ENCODE results near the gene TRPV3. TPM values are rescaled to one million over a fixed set of nuclear protein-coding genes. Genes with fewer than 3 reads are reported as not detected.
A peak's percentile ranks its signal among the peaks of the same experiment; 100 is the strongest.

Gene TRPV3
- total and polyA plus RNA-seq, 5 donors from 2014 or later: 0.06 to 0.25 TPM; not detected in 3

- ATAC-seq (ENCODE audit: low read depth in 2 of 2) (no peak), DNase-seq (no peak)
- Mint-ChIP-seq H3K36me3 (peaks cover 6% of the 10 kb centered on the region), H3K27ac (peak overlapping the region in 1 of 3 donors; percentile 74), H3K4me1 (no peaks in the 10 kb centered on the region), H3K9me3 (no peaks in the 10 kb centered on the region), H3K27me3 (no peaks in the 10 kb centered on the region), H3K4me3 (no peak overlapping the region)
- Histone ChIP-seq H3K36me3 (ENCODE audit: control insufficient read depth, insufficient read depth, low read length) (peaks cover under 1% of the 10 kb centered on the region), H3K27ac (ENCODE audit: insufficient read depth, low read length, poor library complexity, severe bottlenecking) (no peak overlapping the region), H3K4me3 (ENCODE audit: low read depth, low read length) (no peak overlapping the region), H3K9me3 (ENCODE audit: control insufficient read depth in 2 of 2, low read length in 2 of 2) (no peaks in the 10 kb centered on the region), H3K4me1 (ENCODE audit: control insufficient read depth, insufficient read depth, low read length, poor library complexity, severe bottlenecking) (no peaks in the 10 kb centered on the region), H3K27me3 (ENCODE audit: control insufficient read depth, insufficient read depth, low read length) (no peaks in the 10 kb centered on the region)
Measured at GRCh38 chr17:3594976-3595375, 37.4 kb upstream of the TRPV3 start.

DNA sequence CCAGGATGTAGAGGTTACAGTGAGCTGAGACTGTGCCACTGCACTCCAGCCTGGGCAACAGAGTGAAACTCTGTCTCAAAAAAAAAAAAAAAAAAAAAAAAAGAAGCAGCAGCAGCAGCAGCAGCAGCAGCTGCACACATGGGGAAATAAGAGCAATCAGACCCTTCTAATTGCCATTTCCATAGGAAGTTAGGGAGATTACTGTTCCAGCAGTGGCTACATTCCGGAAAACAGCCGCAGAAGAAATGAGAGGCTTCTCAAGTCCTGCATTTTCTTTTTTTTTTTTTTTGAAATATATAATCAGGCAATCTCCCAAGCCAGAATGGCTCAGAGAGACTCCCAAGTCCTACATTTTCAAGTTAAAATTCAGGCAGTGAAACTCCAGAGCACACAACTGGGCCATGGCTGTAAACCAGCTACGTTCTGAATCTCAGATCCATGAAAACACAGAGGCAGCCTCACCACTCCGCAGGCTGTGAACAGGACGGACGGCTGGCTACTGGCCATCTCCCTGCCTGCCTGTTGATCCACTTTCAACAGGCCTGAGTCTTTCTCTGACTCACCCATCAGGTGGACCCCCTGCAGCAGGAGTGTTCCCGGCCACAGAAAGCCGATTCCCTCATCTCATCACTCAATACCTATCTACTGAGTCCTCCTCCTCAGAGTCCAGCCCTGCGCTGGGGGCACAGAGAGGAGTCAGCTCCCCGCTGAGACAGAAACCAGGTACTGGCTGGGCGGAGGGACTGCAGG lies 36.6 kb upstream of the TRPV3 start:
- H3K27ac Mint-ChIP-seq: no peak overlapping the region
- H3K9me3 ChIP-seq (ENCODE audit: control insufficient read depth in 2 of 2, low read length in 2 of 2): no peaks in the 10 kb centered on the region

GRCh38 chr17:3593384-3593783 lies 35.8 kb upstream of the TRPV3 start:
- Histone ChIP-seq H3K4me3 (ENCODE audit: low read depth, low read length) (no peak overlapping the region), H3K9me3 (ENCODE audit: control insufficient read depth in 2 of 2, low read length in 2 of 2) (no peaks in the 10 kb centered on the region), H3K36me3 (ENCODE audit: control insufficient read depth, insufficient read depth, low read length) (peaks cover 8% of the 10 kb centered on the region), H3K4me1 (ENCODE audit: control insufficient read depth, insufficient read depth, low read length, poor library complexity, severe bottlenecking) (no peaks in the 10 kb centered on the region), H3K27me3 (ENCODE audit: control insufficient read depth, insufficient read depth, low read length) (no peaks in the 10 kb centered on the region), H3K27ac (ENCODE audit: insufficient read depth, low read length, poor library complexity, severe bottlenecking) (no peak overlapping the region)
- no peaks in the 10 kb centered on the region for H3K4me1 Mint-ChIP-seq
- H3K27ac Mint-ChIP-seq: no peak overlapping the region
- ATAC-seq (ENCODE audit: low read depth in 2 of 2) (no peak), DNase-seq (no peak)
- H3K27me3 Mint-ChIP-seq: no peaks in the 10 kb centered on the region
- H3K36me3 Mint-ChIP-seq: peaks cover 17% of the 10 kb centered on the region
- no peaks in the 10 kb centered on the region for H3K9me3 Mint-ChIP-seq
- H3K4me3 Mint-ChIP-seq: no peak overlapping the region

More for the DNA sequence above, 36.6 kb upstream of the TRPV3 start:
- ATAC-seq (ENCODE audit: low read depth in 2 of 2) (no peak), DNase-seq (no peak)
- H3K27ac ChIP-seq (ENCODE audit: insufficient read depth, low read length, poor library complexity, severe bottlenecking): no peak overlapping the region
- no peaks in the 10 kb centered on the region for H3K27me3 Mint-ChIP-seq
- no peak overlapping the region for H3K4me3 ChIP-seq (ENCODE audit: low read depth, low read length)
- peaks cover 8% of the 10 kb centered on the region for H3K36me3 ChIP-seq (ENCODE audit: control insufficient read depth, insufficient read depth, low read length)
- peaks cover 14% of the 10 kb centered on the region for H3K36me3 Mint-ChIP-seq
- no peaks in the 10 kb centered on the region for H3K4me1 ChIP-seq (ENCODE audit: control insufficient read depth, insufficient read depth, low read length, poor library complexity, severe bottlenecking)
- no peaks in the 10 kb centered on the region for H3K27me3 ChIP-seq (ENCODE audit: control insufficient read depth, insufficient read depth, low read length)
- no peak overlapping the region for H3K4me3 Mint-ChIP-seq
- no peaks in the 10 kb centered on the region for H3K4me1 Mint-ChIP-seq
- no peaks in the 10 kb centered on the region for H3K9me3 Mint-ChIP-seq

DNA sequence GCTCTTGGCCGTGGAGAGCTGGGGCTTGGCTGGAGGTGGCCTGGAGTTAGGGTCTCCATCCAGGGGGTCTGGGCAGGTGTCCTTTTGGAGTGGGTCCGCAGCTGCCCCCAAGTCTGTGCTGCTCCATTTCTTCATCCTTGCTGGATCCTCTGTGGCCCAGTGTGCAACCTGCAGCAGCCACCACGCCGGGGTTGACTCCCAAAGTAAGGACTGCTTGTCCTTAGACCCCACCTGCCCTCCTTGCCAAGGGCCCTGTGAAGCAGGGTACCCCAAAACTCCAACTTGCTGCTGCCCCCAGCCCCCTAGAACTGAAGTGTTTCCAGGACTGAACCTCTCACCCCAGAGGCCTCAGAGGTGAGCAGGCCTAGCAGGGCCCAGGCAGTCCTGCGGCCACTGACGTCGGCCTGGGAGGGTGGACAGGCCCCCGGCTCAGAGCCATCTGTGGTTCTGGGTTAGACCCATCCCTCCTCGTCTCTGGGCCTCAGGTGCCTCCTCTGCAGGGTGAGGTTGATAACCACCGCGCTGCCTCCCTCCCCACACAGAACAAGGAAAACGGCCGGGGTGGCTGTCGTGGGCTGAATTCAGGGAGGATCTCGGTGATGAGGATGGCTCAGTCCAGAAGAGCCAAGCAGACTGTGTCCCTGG lies 34.7 kb upstream of the TRPV3 start:
- DNase-seq: no peak
- H3K4me1 ChIP-seq (ENCODE audit: control insufficient read depth, insufficient read depth, low read length, poor library complexity, severe bottlenecking): no peaks in the 10 kb centered on the region
- H3K27me3 ChIP-seq (ENCODE audit: control insufficient read depth, insufficient read depth, low read length): no peaks in the 10 kb centered on the region
- no peaks in the 10 kb centered on the region for H3K9me3 ChIP-seq (ENCODE audit: control insufficient read depth in 2 of 2, low read length in 2 of 2)
- no peak overlapping the region for H3K4me3 ChIP-seq (ENCODE audit: low read depth, low read length)
- Mint-ChIP-seq H3K27ac (no peak overlapping the region), H3K4me3 (no peak overlapping the region), H3K27me3 (no peaks in the 10 kb centered on the region), H3K36me3 (peaks cover 17% of the 10 kb centered on the region), H3K4me1 (no peaks in the 10 kb centered on the region), H3K9me3 (no peaks in the 10 kb centered on the region)
- no peak for ATAC-seq (ENCODE audit: low read depth in 2 of 2)
- peaks cover 8% of the 10 kb centered on the region for H3K36me3 ChIP-seq (ENCODE audit: control insufficient read depth, insufficient read depth, low read length)
- H3K27ac ChIP-seq (ENCODE audit: insufficient read depth, low read length, poor library complexity, severe bottlenecking): no peak overlapping the region

DNA sequence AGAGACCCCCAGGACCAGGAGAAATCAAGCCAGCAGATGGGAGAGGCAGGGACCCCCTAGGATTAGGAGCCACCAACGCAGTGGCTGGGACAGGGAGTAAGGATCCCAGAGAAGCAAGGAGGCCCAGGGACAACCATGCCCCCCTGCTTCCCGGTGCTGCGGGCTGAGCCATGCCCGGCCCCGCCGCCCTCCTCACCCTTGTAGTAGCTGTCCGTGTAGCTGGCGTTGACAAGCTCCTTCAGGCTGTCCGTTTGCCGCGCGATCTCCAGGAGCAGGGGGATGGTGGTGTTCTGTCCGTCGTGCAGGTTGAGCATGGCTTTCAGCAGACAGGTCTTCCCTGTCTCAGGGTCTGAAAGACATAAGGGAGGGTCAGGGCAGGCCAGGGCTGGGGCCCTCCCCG lies 33.2 kb upstream of the TRPV3 start:
- H3K27ac ChIP-seq (ENCODE audit: insufficient read depth, low read length, poor library complexity, severe bottlenecking): no peak overlapping the region
- H3K36me3 ChIP-seq (ENCODE audit: control insufficient read depth, insufficient read depth, low read length): peaks cover 13% of the 10 kb centered on the region
- H3K4me3 Mint-ChIP-seq: no peak overlapping the region
- H3K27ac Mint-ChIP-seq: no peak overlapping the region
- H3K36me3 Mint-ChIP-seq: peaks cover 23% of the 10 kb centered on the region
- no peaks in the 10 kb centered on the region for H3K9me3 ChIP-seq (ENCODE audit: control insufficient read depth in 2 of 2, low read length in 2 of 2)
- no peaks in the 10 kb centered on the region for H3K4me1 Mint-ChIP-seq
- no peaks in the 10 kb centered on the region for H3K27me3 Mint-ChIP-seq
- no peaks in the 10 kb centered on the region for H3K27me3 ChIP-seq (ENCODE audit: control insufficient read depth, insufficient read depth, low read length)
- H3K4me3 ChIP-seq (ENCODE audit: low read depth, low read length): no peak overlapping the region
- DNase-seq (no peak), ATAC-seq (ENCODE audit: low read depth in 2 of 2) (no peak)
- no peaks in the 10 kb centered on the region for H3K9me3 Mint-ChIP-seq
- H3K4me1 ChIP-seq (ENCODE audit: control insufficient read depth, insufficient read depth, low read length, poor library complexity, severe bottlenecking): no peaks in the 10 kb centered on the region

DNA sequence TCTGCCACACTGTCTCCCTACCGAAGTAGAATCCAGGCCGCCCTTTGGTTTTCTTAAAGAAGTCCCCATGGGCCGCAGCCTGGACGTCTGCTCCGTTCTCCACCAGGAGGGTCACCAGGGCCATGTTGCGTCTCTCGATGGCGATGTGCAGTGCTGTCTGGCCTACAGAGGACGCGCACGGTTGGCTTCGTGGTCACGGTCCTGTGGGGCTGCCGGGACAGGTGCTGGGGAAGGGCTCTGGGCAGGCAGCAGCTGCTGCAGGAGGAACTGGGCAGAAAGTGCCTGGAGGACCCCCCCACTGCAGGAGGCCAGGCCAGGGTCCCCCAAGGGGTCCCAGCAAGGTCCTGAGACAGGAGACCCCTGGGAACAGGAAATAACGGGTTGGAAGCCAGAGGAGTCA lies 32.6 kb upstream of the TRPV3 start:
- H3K9me3 ChIP-seq (ENCODE audit: control insufficient read depth in 2 of 2, low read length in 2 of 2): no peaks in the 10 kb centered on the region
- H3K4me1 Mint-ChIP-seq: no peaks in the 10 kb centered on the region
- no peaks in the 10 kb centered on the region for H3K9me3 Mint-ChIP-seq
- H3K27ac ChIP-seq (ENCODE audit: insufficient read depth, low read length, poor library complexity, severe bottlenecking): no peak overlapping the region
- DNase-seq (no peak), ATAC-seq (ENCODE audit: low read depth in 2 of 2) (no peak)
- H3K27me3 Mint-ChIP-seq: no peaks in the 10 kb centered on the region
- no peaks in the 10 kb centered on the region for H3K27me3 ChIP-seq (ENCODE audit: control insufficient read depth, insufficient read depth, low read length)
- no peak overlapping the region for H3K4me3 Mint-ChIP-seq
- H3K4me3 ChIP-seq (ENCODE audit: low read depth, low read length): no peak overlapping the region
- peaks cover 13% of the 10 kb centered on the region for H3K36me3 ChIP-seq (ENCODE audit: control insufficient read depth, insufficient read depth, low read length)
- no peaks in the 10 kb centered on the region for H3K4me1 ChIP-seq (ENCODE audit: control insufficient read depth, insufficient read depth, low read length, poor library complexity, severe bottlenecking)
- no peak overlapping the region for H3K27ac Mint-ChIP-seq
- H3K36me3 Mint-ChIP-seq: peaks cover 23% of the 10 kb centered on the region

DNA sequence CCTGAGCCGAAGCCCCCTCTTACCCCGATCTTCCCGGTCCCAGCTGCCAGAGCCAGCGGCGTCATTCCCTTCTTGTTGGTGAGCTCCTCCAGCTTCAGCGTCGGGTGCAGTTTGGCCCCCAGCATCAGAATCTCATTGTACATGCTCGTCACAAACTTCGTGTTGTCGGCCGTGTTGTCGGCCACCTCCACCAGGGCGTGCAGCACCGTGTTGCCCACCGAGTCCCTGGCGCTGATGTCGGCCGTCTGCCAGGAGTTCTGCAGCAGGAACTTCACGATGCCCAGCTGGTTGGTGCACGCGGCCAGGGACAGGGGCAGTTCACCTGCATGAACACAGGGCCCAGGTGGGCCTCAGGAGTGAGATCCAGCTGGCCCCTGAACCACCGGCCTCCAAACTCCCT lies 32.2 kb upstream of the TRPV3 start:
- Mint-ChIP-seq H3K27ac (no peak overlapping the region), H3K9me3 (no peaks in the 10 kb centered on the region), H3K4me1 (no peaks in the 10 kb centered on the region), H3K27me3 (no peaks in the 10 kb centered on the region), H3K36me3 (peaks cover 23% of the 10 kb centered on the region), H3K4me3 (no peak overlapping the region)
- Histone ChIP-seq H3K9me3 (ENCODE audit: control insufficient read depth in 2 of 2, low read length in 2 of 2) (no peaks in the 10 kb centered on the region), H3K4me1 (ENCODE audit: control insufficient read depth, insufficient read depth, low read length, poor library complexity, severe bottlenecking) (no peaks in the 10 kb centered on the region), H3K4me3 (ENCODE audit: low read depth, low read length) (no peak overlapping the region), H3K27me3 (ENCODE audit: control insufficient read depth, insufficient read depth, low read length) (no peaks in the 10 kb centered on the region), H3K27ac (ENCODE audit: insufficient read depth, low read length, poor library complexity, severe bottlenecking) (no peak overlapping the region), H3K36me3 (ENCODE audit: control insufficient read depth, insufficient read depth, low read length) (peaks cover 13% of the 10 kb centered on the region)
- no peak for ATAC-seq (ENCODE audit: low read depth in 2 of 2)
- DNase-seq: no peak

GRCh38 chr17:3585826-3586225 lies 28.2 kb upstream of the TRPV3 start:
- H3K36me3 Mint-ChIP-seq: peaks cover 19% of the 10 kb centered on the region
- Histone ChIP-seq H3K9me3 (ENCODE audit: control insufficient read depth in 2 of 2, low read length in 2 of 2) (no peaks in the 10 kb centered on the region), H3K4me3 (ENCODE audit: low read depth, low read length) (no peak overlapping the region), H3K27me3 (ENCODE audit: control insufficient read depth, insufficient read depth, low read length) (no peaks in the 10 kb centered on the region), H3K4me1 (ENCODE audit: control insufficient read depth, insufficient read depth, low read length, poor library complexity, severe bottlenecking) (no peaks in the 10 kb centered on the region), H3K36me3 (ENCODE audit: control insufficient read depth, insufficient read depth, low read length) (peaks cover 13% of the 10 kb centered on the region), H3K27ac (ENCODE audit: insufficient read depth, low read length, poor library complexity, severe bottlenecking) (no peak overlapping the region)
- no peaks in the 10 kb centered on the region for H3K27me3 Mint-ChIP-seq
- H3K27ac Mint-ChIP-seq: no peak overlapping the region
- DNase-seq (no peak), ATAC-seq (ENCODE audit: low read depth in 2 of 2) (no peak)
- no peak overlapping the region for H3K4me3 Mint-ChIP-seq
- no peaks in the 10 kb centered on the region for H3K4me1 Mint-ChIP-seq
- H3K9me3 Mint-ChIP-seq: no peaks in the 10 kb centered on the region

Measured in CD4-positive, CD25-positive, alpha-beta regulatory T cell (primary cell).